ENCODE data around the gene QPCTL.
"Not testable (repeated sequence)": the region's sequence is repeated elsewhere in the genome, so short reads cannot be mapped to it uniquely, and the experiment has no call there.

Gene QPCTL

GRCh38 chr19:45677351-45678230, 14.9 kb upstream of the QPCTL start:
- no peak for DNase-seq

- DNase-seq: peak; percentile 51
Observed at GRCh38 chr19:45681391-45682015, 11.0 kb upstream of the QPCTL start.

GRCh38 chr19:45682117-45682516, 10.3 kb upstream of the QPCTL start:
- no peak for DNase-seq

- no peak for DNase-seq
Observed at GRCh38 chr19:45682908-45683307, 9.6 kb upstream of the QPCTL start.

GRCh38 chr19:45685045-45685444, 7.4 kb upstream of the QPCTL start:
- DNase-seq: not testable (repeated sequence)

GRCh38 chr19:45687599-45687998, 4.9 kb upstream of the QPCTL start:
- no peak for DNase-seq

- peak; percentile 91 for DNase-seq
Observed at GRCh38 chr19:45691516-45692186, 815 bp upstream of the QPCTL start, which contains the start of gene SNRPD2. Gene SNRPD2, minus strand, starts transcription at chr19:45691953. Its CDS starts 65 bp downstream, at chr19:45691888.

- DNase-seq: peak; percentile 43
Observed at GRCh38 chr19:45693106-45693788, 781 bp downstream of the QPCTL start.

- DNase-seq: no peak
Observed at GRCh38 chr19:45701676-45702075, 9.2 kb downstream of the QPCTL start.

GRCh38 chr19:45705115-45705514, 12.6 kb downstream of the QPCTL start:
- DNase-seq: no peak

GRCh38 chr19:45705710-45706415, 13.4 kb downstream of the QPCTL start:
- DNase-seq: no peak

GRCh38 chr19:45710356-45711130, 18.1 kb downstream of the QPCTL start:
- no peak for DNase-seq

- no peak for DNase-seq
Observed at GRCh38 chr19:45711851-45712698, 19.6 kb downstream of the QPCTL start.

- DNase-seq: no peak
Observed at GRCh38 chr19:45712699-45713067, 20.2 kb downstream of the QPCTL start.

GRCh38 chr19:45713141-45713540, 20.7 kb downstream of the QPCTL start:
- DNase-seq: no peak

GRCh38 chr19:45715139-45715538, 22.7 kb downstream of the QPCTL start:
- no peak for DNase-seq

GRCh38 chr19:45716359-45717130, 24.1 kb downstream of the QPCTL start:
- DNase-seq: no peak

GRCh38 chr19:45717131-45717982, 24.9 kb downstream of the QPCTL start:
- peak; percentile 98 for DNase-seq
